ENCODE results near the gene OR1N2. TPM values are rescaled to one million over a fixed set of nuclear protein-coding genes. Genes with fewer than 3 reads are reported as not detected.

OR1N2 gene
- not detected for total RNA-seq

- Histone ChIP-seq H3K27ac (no peak within 1 kb of the TSS), H3K27me3 (no peaks in the 10 kb centered on the region), H3K4me3 (no peak within 1 kb of the TSS), H3K36me3 (no peaks in the 10 kb centered on the region), H3K9me3 (no peaks in the 10 kb centered on the region), H3K4me1 (no peaks in the 10 kb centered on the region)
- TF ChIP-seq POLR2A (IDR thresholded peaks at IDR 0.05), result no peak
- no peak for TF ChIP-seq EP300 (IDR thresholded peaks at IDR 0.05)
- TF ChIP-seq CTCF (IDR thresholded peaks at IDR 0.05), result no peak
- 47 to 66% methylated on average over 2 of the region's 2 CpGs for WGBS, 2 donors
- no peak for DNase-seq (ENCODE audit: low spot score in 2 of 2)
Measured at GRCh38 chr9:122552812-122553211, at the start of gene OR1N2. TSS of gene OR1N2 (plus strand) at chr9:122553112. CDS start at chr9:122553212, 100 bp downstream.

GRCh38 chr9:122506964-122507363, 45.9 kb upstream of the OR1N2 start:
- Histone ChIP-seq H3K36me3 (no peaks in the 10 kb centered on the region), H3K4me1 (no peaks in the 10 kb centered on the region), H3K27ac (no peak overlapping the region), H3K9me3 (no peaks in the 10 kb centered on the region), H3K4me3 (no peak overlapping the region), H3K27me3 (no peaks in the 10 kb centered on the region)
- 62 to 64% methylated on average over 2 of the region's 2 CpGs for WGBS, 2 donors
- no peak for TF ChIP-seq POLR2A (IDR thresholded peaks at IDR 0.05)
- TF ChIP-seq CTCF (IDR thresholded peaks at IDR 0.05), result no peak
- TF ChIP-seq EP300 (IDR thresholded peaks at IDR 0.05), result no peak
- no peak for DNase-seq (ENCODE audit: low spot score in 2 of 2)

- no peak for TF ChIP-seq CTCF (IDR thresholded peaks at IDR 0.05)
- TF ChIP-seq POLR2A (IDR thresholded peaks at IDR 0.05), result no peak
- TF ChIP-seq EP300 (IDR thresholded peaks at IDR 0.05), result no peak
- Histone ChIP-seq H3K36me3 (no peaks in the 10 kb centered on the region), H3K4me1 (no peaks in the 10 kb centered on the region), H3K4me3 (no peak within 1 kb of the TSS), H3K9me3 (no peaks in the 10 kb centered on the region), H3K27ac (no peak within 1 kb of the TSS), H3K27me3 (no peaks in the 10 kb centered on the region)
- WGBS, 2 donors, result 75 to 84% methylated on average over 6 of the region's 6 CpGs
- DNase-seq (ENCODE audit: low spot score in 2 of 2), result no peak
Measured at GRCh38 chr9:122510502-122510901, 42.4 kb upstream of the OR1N2 start, which contains the start of gene OR1J2. TSS of gene OR1J2 (plus strand) at chr9:122510802. CDS start at chr9:122510802, 0 bp downstream.

- no peaks in the 10 kb centered on the region for H3K9me3 ChIP-seq
- 50 to 54% methylated on average over 2 of the region's 2 CpGs for WGBS, 2 donors
- TF ChIP-seq POLR2A (IDR thresholded peaks at IDR 0.05) (no peak), CTCF (IDR thresholded peaks at IDR 0.05) (no peak), EP300 (IDR thresholded peaks at IDR 0.05) (no peak)
- H3K4me3 ChIP-seq, result no peak overlapping the region
- H3K27me3 ChIP-seq, result no peaks in the 10 kb centered on the region
- no peaks in the 10 kb centered on the region for H3K4me1 ChIP-seq
- H3K36me3 ChIP-seq, result no peaks in the 10 kb centered on the region
- DNase-seq (ENCODE audit: low spot score in 2 of 2), result no peak
- no peak overlapping the region for H3K27ac ChIP-seq
Measured at GRCh38 chr9:122518226-122518625, 34.7 kb upstream of the OR1N2 start.

- TF ChIP-seq EP300 (IDR thresholded peaks at IDR 0.05), result no peak
- no peak for TF ChIP-seq POLR2A (IDR thresholded peaks at IDR 0.05)
- TF ChIP-seq CTCF (IDR thresholded peaks at IDR 0.05), result no peak
- no peak within 1 kb of the TSS for H3K27ac ChIP-seq
- H3K27me3 ChIP-seq, result no peaks in the 10 kb centered on the region
- 80 to 82% methylated on average over 4 of the region's 4 CpGs for WGBS, 2 donors
- H3K4me3 ChIP-seq, result no peak within 1 kb of the TSS
- no peaks in the 10 kb centered on the region for H3K4me1 ChIP-seq
- DNase-seq (ENCODE audit: low spot score in 2 of 2), result no peak
- H3K9me3 ChIP-seq, result no peaks in the 10 kb centered on the region
- H3K36me3 ChIP-seq, result no peaks in the 10 kb centered on the region
Measured at GRCh38 chr9:122518841-122519240, 34.1 kb upstream of the OR1N2 start, which contains the start of gene OR1J4. TSS of gene OR1J4 (plus strand) at chr9:122519141. CDS start at chr9:122519141, 0 bp downstream.

Data from tibial nerve (tissue), 4 donors.